Endometrial microvascular endothelial cells (primary cell): ENCODE measurements around the gene TRIM71. TPM values are rescaled to one million over a fixed set of nuclear protein-coding genes. Genes with fewer than 3 reads are reported as not detected.

Experiments used
- total RNA-seq: library from RNA; depleted of rRNA; stranded (reverse); fragments of >200 nt; gene quantifications from one replicate; pipeline ENCODE4 v1.2.3, GENCODE V29; 2015; ENCODE audit errors: inconsistent ontology term

Gene TRIM71
- total RNA-seq, 1 donor from 2014 or later, result not detected

Other genes starting within 250 kb of the TRIM71 start
- 41.3 TPM for gene DYNC1LI1, start 247.1 kb upstream of the TRIM71 start, total RNA-seq
- 14.8 TPM for gene CNOT10, start 132.8 kb upstream of the TRIM71 start, total RNA-seq
- gene CCR4, start 133.6 kb downstream of the TRIM71 start, total RNA-seq, result 5.4 TPM